HepG2 (cell line): ENCODE data around the gene PFDN2. TPM values are rescaled to one million over a fixed set of nuclear protein-coding genes. Genes with fewer than 3 reads are reported as not detected.
A peak's percentile ranks its signal among the peaks of the same experiment; 100 is the strongest.

Experiments used
- ELF3 ChIP-seq: IDR thresholded peaks from 2 replicates; pipeline ENCODE4 v1.6.1; 2016; ENCODE audit warnings: missing genetic modification reagents, missing compliant biosample characterization
- HDAC1 ChIP-seq: sonication (generic); formaldehyde crosslinking; IDR thresholded peaks from 2 replicates; pipeline ENCODE4 v1.5.1; 2020; ENCODE audit warnings: mild to moderate bottlenecking, missing genetic modification reagents
- MAFK ChIP-seq, 2 experiments: IDR thresholded peaks in 1 of 2; conservative IDR thresholded peaks in 1 of 2; 2 replicates each; pipeline ENCODE4 v1.6.1; 2011; ENCODE audit warnings: improper control_type of control experiment in 2 of 2, low read length in 2 of 2
- NR2C2 ChIP-seq: sonication (generic); formaldehyde crosslinking; IDR thresholded peaks from 2 replicates; pipeline ENCODE4 v1.4.0; 2020; ENCODE audit warnings: missing genetic modification reagents, mild to moderate bottlenecking, moderate library complexity, borderline replicate concordance
- SP4 ChIP-seq: sonication (generic); formaldehyde crosslinking; IDR thresholded peaks from 2 replicates; pipeline ENCODE4 v1.8.1; 2023; ENCODE audit warnings: mild to moderate bottlenecking, missing genetic modification reagents
- SRF ChIP-seq: IDR thresholded peaks from 2 replicates; pipeline ENCODE4 v1.6.1; 2011; ENCODE audit warnings: mild to moderate bottlenecking, low read depth, low read length, moderate library complexity
- TOE1 ChIP-seq: sonication (generic); formaldehyde crosslinking; IDR thresholded peaks from 2 replicates; pipeline ENCODE4 v1.4.0; 2020; ENCODE audit warnings: mild to moderate bottlenecking, missing genetic modification reagents
- ZNF30 ChIP-seq: sonication (generic); formaldehyde crosslinking; IDR thresholded peaks from 2 replicates; pipeline ENCODE4 v1.5.0; 2020; ENCODE audit warnings: mild to moderate bottlenecking, missing genetic modification reagents
- ZNF343 ChIP-seq: sonication (generic); formaldehyde crosslinking; IDR thresholded peaks from 2 replicates; pipeline ENCODE4 v1.4.0; 2020; ENCODE audit warnings: mild to moderate bottlenecking, missing genetic modification reagents
- ZNF350 ChIP-seq: sonication (generic); formaldehyde crosslinking; IDR thresholded peaks from 2 replicates; pipeline ENCODE4 v1.4.0; 2020; ENCODE audit warnings: mild to moderate bottlenecking, low read depth, missing genetic modification reagents, borderline replicate concordance
- ZNF460 ChIP-seq: sonication (generic); formaldehyde crosslinking; IDR thresholded peaks from 2 replicates; pipeline ENCODE4 v1.5.1; 2020; ENCODE audit warnings: missing genetic modification reagents, mild to moderate bottlenecking, borderline replicate concordance
- ZNF674 ChIP-seq: sonication (generic); formaldehyde crosslinking; IDR thresholded peaks from 2 replicates; pipeline ENCODE4 v1.5.0; 2020; ENCODE audit warnings: low read depth, mild to moderate bottlenecking, missing genetic modification reagents
- ZNF749 ChIP-seq: sonication (generic); formaldehyde crosslinking; IDR thresholded peaks from 2 replicates; pipeline ENCODE4 v1.8.0; 2022; ENCODE audit warnings: mild to moderate bottlenecking, missing genetic modification reagents, moderate library complexity, borderline replicate concordance
- ZNF839 ChIP-seq: sonication (generic); formaldehyde crosslinking; IDR thresholded peaks from 2 replicates; pipeline ENCODE4 v1.4.0; 2020; ENCODE audit warnings: missing genetic modification reagents, mild to moderate bottlenecking, borderline replicate concordance
- polyA plus RNA-seq, 8 experiments: library from polyadenylated mRNA; depleted of rRNA in 3 of 8; stranded (reverse) in 7 of 8; unstranded in 1 of 8; fragments of >200 nt; fragmentation: Illumina TruSeq in 4 of 8; extraction: Trizol in 4 of 8; gene quantifications; 2 replicates each; pipeline versions ENCODE4 v1.2.1 to v1.2.3, GENCODE V29; 2011 to 2016; ENCODE audit warnings: low read depth in 4 of 8, missing spikeins in 1 of 8, mixed read lengths in 1 of 8; ENCODE audit not compliant: insufficient read depth in 1 of 8
- total RNA-seq, 5 experiments: library from RNA; depleted of rRNA; stranded (reverse); fragments of >200 nt; fragmentation: Illumina TruSeq; extraction: Trizol; gene quantifications; 2 replicates each; pipeline ENCODE4 v1.2.3, GENCODE V29; 2016; ENCODE audit warnings: low read depth in 1 of 5
- TF ChIP-seq, protein P1 (sequence below): IDR thresholded peaks from 2 replicates; pipeline ENCODE4 v1.6.1; 2016; ENCODE audit warnings: control low read depth
- TF ChIP-seq, protein P2 (sequence below): IDR thresholded peaks from 2 replicates; pipeline ENCODE4 v1.6.1; 2012; ENCODE audit warnings: low read depth, low read length, improper control_type of control experiment
- TF ChIP-seq, protein P3 (sequence below): sonication (generic); formaldehyde crosslinking; IDR thresholded peaks from 2 replicates; pipeline ENCODE4 v1.4.0; 2020; ENCODE audit warnings: missing genetic modification reagents, borderline replicate concordance
- TF ChIP-seq, protein P4 (sequence below): sonication (generic); formaldehyde crosslinking; conservative IDR thresholded peaks from 2 replicates; pipeline ENCODE4 v1.8.0; 2022; ENCODE audit warnings: mild to moderate bottlenecking, moderate library complexity, missing genetic modification reagents

The PFDN2 gene
- total and polyA plus RNA-seq, 2 of the 13 experiments (the other 11 are each of a cell fraction or from before 2014, with no cell fraction given): 62.6 to 63.6 TPM

DNA sequence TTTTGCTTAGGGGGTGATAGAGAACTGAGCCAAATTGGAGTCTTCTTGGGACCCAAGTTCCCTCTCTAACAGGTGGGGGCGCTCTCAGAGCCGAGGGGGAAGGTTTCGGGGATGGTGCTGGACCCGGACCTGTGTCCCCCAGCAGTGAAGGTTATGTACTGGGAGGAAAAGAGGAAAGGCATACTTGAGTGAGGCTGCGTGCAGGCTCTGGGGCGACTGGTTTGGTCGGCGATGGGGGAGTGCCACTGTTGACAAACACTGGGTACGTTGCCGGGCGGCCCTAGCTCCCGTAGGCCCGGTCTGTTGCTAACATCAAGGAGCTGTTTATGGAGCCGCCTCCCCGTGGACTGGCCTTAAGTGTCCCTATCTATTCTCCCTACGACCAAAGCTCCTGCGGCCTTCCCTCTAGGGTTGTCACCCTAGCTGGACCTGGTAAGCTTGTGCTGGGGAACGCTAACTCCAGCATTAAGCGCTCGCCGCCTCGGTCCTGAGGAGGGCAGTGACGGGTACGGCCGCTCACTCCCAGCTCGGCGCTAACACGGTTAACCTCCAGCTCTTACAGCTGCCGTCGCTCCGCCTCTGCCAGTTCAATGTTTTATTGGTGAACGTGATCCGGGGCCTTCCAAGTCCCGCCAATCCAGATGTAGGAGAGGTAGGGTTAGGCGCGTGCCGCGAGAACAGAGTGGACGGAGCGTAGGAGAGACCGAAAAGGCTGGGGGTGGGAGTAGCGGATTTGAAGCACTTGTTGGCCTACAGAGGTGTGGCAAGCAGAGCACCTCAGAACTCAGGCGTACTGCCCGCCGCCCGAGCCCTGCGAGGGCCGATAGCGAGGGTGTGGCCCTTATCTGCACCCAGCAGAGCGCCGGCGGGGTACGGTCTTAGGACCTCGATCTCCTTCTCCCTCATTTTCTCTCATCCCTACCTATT is 48.2 kb upstream of the PFDN2 start, which contains the start of gene PPOX (continued):
- TF ChIP-seq ZNF350 (CRISPR knock-in tag) (peak; percentile 53; the same call in 1 of the 2 replicates), MAFK (conservative IDR thresholded peaks at IDR 0.05 in 1 of 2, IDR thresholded peaks at IDR 0.05 in 1 of 2; ENCODE audit: low read length in 2 of 2) (no peak), SRF (no peak), NR2C2 (peak; percentile 68), ZNF343 (CRISPR knock-in tag) (no peak; the same call in 1 of the 2 replicates), SP4 (CRISPR knock-in tag) (peak; percentile 84), TOE1 (no peak), ZNF839 (CRISPR knock-in tag) (no peak), ZNF674 (CRISPR knock-in tag) (no peak), ELF3 (no peak; the same call in 1 of the 2 replicates), ZNF460 (CRISPR knock-in tag) (no peak; the same call in 1 of the 2 replicates), ZNF749 (CRISPR knock-in tag) (no peak), ZNF30 (CRISPR knock-in tag) (no peak), HDAC1 (peak; percentile 64)
- TF ChIP-seq, protein P1, sequence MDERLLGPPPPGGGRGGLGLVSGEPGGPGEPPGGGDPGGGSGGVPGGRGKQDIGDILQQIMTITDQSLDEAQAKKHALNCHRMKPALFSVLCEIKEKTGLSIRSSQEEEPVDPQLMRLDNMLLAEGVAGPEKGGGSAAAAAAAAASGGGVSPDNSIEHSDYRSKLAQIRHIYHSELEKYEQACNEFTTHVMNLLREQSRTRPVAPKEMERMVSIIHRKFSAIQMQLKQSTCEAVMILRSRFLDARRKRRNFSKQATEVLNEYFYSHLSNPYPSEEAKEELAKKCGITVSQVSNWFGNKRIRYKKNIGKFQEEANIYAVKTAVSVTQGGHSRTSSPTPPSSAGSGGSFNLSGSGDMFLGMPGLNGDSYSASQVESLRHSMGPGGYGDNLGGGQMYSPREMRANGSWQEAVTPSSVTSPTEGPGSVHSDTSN (CRISPR knock-in tag): no peak
- TF ChIP-seq, protein P2, sequence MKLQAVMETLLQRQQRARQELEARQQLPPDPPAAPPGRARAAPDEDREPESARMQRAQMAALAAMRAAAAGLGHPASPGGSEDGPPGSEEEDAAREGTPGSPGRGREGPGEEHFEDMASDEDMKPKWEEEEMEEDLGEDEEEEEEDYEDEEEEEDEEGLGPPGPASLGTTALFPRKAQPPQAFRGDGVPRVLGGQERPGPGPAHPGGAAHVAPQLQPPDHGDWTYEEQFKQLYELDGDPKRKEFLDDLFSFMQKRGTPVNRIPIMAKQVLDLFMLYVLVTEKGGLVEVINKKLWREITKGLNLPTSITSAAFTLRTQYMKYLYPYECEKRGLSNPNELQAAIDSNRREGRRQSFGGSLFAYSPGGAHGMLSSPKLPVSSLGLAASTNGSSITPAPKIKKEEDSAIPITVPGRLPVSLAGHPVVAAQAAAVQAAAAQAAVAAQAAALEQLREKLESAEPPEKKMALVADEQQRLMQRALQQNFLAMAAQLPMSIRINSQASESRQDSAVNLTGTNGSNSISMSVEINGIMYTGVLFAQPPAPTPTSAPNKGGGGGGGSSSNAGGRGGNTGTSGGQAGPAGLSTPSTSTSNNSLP: no peak
- TF ChIP-seq, protein P3, sequence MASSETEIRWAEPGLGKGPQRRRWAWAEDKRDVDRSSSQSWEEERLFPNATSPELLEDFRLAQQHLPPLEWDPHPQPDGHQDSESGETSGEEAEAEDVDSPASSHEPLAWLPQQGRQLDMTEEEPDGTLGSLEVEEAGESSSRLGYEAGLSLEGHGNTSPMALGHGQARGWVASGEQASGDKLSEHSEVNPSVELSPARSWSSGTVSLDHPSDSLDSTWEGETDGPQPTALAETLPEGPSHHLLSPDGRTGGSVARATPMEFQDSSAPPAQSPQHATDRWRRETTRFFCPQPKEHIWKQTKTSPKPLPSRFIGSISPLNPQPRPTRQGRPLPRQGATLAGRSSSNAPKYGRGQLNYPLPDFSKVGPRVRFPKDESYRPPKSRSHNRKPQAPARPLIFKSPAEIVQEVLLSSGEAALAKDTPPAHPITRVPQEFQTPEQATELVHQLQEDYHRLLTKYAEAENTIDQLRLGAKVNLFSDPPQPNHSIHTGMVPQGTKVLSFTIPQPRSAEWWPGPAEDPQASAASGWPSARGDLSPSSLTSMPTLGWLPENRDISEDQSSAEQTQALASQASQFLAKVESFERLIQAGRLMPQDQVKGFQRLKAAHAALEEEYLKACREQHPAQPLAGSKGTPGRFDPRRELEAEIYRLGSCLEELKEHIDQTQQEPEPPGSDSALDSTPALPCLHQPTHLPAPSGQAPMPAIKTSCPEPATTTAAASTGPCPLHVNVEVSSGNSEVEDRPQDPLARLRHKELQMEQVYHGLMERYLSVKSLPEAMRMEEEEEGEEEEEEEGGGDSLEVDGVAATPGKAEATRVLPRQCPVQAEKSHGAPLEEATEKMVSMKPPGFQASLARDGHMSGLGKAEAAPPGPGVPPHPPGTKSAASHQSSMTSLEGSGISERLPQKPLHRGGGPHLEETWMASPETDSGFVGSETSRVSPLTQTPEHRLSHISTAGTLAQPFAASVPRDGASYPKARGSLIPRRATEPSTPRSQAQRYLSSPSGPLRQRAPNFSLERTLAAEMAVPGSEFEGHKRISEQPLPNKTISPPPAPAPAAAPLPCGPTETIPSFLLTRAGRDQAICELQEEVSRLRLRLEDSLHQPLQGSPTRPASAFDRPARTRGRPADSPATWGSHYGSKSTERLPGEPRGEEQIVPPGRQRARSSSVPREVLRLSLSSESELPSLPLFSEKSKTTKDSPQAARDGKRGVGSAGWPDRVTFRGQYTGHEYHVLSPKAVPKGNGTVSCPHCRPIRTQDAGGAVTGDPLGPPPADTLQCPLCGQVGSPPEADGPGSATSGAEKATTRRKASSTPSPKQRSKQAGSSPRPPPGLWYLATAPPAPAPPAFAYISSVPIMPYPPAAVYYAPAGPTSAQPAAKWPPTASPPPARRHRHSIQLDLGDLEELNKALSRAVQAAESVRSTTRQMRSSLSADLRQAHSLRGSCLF: no peak
- TF ChIP-seq, protein P4, sequence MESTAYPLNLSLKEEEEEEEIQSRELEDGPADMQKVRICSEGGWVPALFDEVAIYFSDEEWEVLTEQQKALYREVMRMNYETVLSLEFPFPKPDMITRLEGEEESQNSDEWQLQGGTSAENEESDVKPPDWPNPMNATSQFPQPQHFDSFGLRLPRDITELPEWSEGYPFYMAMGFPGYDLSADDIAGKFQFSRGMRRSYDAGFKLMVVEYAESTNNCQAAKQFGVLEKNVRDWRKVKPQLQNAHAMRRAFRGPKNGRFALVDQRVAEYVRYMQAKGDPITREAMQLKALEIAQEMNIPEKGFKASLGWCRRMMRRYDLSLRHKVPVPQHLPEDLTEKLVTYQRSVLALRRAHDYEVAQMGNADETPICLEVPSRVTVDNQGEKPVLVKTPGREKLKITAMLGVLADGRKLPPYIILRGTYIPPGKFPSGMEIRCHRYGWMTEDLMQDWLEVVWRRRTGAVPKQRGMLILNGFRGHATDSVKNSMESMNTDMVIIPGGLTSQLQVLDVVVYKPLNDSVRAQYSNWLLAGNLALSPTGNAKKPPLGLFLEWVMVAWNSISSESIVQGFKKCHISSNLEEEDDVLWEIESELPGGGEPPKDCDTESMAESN (CRISPR knock-in tag): 0 out of 2 replicates have a peak, but pooled peaks have one; percentile 16
